MM.1S (cell line): ENCODE data around the gene SCO1.

Experiments
- DNase-seq: peaks from one replicate; pipeline ENCODE4 v3.0.0-alpha.2; 2015
- H2AFZ ChIP-seq: fragments of 300-600 bp; sonication (generic); 2 replicates; pipeline ENCODE4 v1.6.0; 2016; ENCODE audit warnings: antibody characterized with exemption, low read length
- H3F3A ChIP-seq: fragments of 300-600 bp; sonication (generic); 2 replicates; pipeline ENCODE4 v1.6.1; 2016; ENCODE audit warnings: mild to moderate bottlenecking, antibody characterized with exemption, low read length, moderate library complexity, mixed read lengths; ENCODE audit not compliant: insufficient read depth
- H3K27ac ChIP-seq: fragments of 300-600 bp; sonication (generic); 2 replicates; pipeline ENCODE4 v1.5.1; 2016; ENCODE audit warnings: mild to moderate bottlenecking, low read length
- H3K27me3 ChIP-seq: fragments of 300-600 bp; sonication (generic); replicated peaks from 2 replicates; pipeline ENCODE4 v1.6.0; 2016; ENCODE audit warnings: low read length; ENCODE audit not compliant: insufficient read depth
- H3K36me3 ChIP-seq: fragments of 300-600 bp; sonication (generic); replicated peaks from 2 replicates; pipeline ENCODE4 v1.6.1; 2016; ENCODE audit warnings: mild to moderate bottlenecking, low read length, mixed read lengths; ENCODE audit not compliant: insufficient read depth
- H3K4me1 ChIP-seq: fragments of 300-600 bp; sonication (generic); 2 replicates; pipeline ENCODE4 v1.6.1; 2016; ENCODE audit warnings: low read length, mixed read lengths
- H3K4me2 ChIP-seq: fragments of 300-600 bp; sonication (generic); 2 replicates; pipeline ENCODE4 v1.6.0; 2016; ENCODE audit warnings: low read depth, low read length
- H3K4me3 ChIP-seq: fragments of 300-600 bp; sonication (generic); 2 replicates; pipeline ENCODE4 v1.5.1; 2016; ENCODE audit warnings: low read length, mixed read lengths
- H3K79me2 ChIP-seq: fragments of 300-600 bp; sonication (generic); 2 replicates; pipeline ENCODE4 v1.6.1; 2016; ENCODE audit warnings: mixed run types, low read length, mixed read lengths
- H3K9ac ChIP-seq: fragments of 300-600 bp; sonication (generic); 2 replicates; pipeline ENCODE4 v1.6.1; 2016; ENCODE audit warnings: low read length, mixed read lengths
- H3K9me2 ChIP-seq: fragments of 300-600 bp; sonication (generic); replicated peaks from 2 replicates; pipeline ENCODE4 v1.6.1; 2016; ENCODE audit warnings: mild to moderate bottlenecking, low read length, mixed read lengths; ENCODE audit not compliant: insufficient read depth
- H3K9me3 ChIP-seq: fragments of 300-600 bp; sonication (generic); replicated peaks from 2 replicates; pipeline ENCODE4 v1.6.1; 2016; ENCODE audit warnings: mild to moderate bottlenecking, low read length, mixed read lengths; ENCODE audit not compliant: insufficient read depth
- H4K20me1 ChIP-seq: fragments of 300-600 bp; sonication (generic); 2 replicates; pipeline ENCODE4 v1.6.1; 2016; ENCODE audit warnings: mild to moderate bottlenecking, low read length, moderate library complexity, mixed read lengths; ENCODE audit not compliant: insufficient read depth
- EZH2 ChIP-seq: fragments of 300-600 bp; sonication (generic); optimal IDR thresholded peaks from 2 replicates; pipeline ENCODE3; 2017; ENCODE audit warnings: low read depth, mild to moderate bottlenecking, antibody characterized with exemption, low read length, mixed read lengths
- EZH2phosphoT487 ChIP-seq: fragments of 300-600 bp; sonication (generic); IDR thresholded peaks from 2 replicates; pipeline ENCODE4 v1.6.1; 2018; ENCODE audit warnings: antibody characterized with exemption, low read length
- TF ChIP-seq, protein P1 (sequence below): fragments of 300-600 bp; sonication (generic); IDR thresholded peaks from 2 replicates; pipeline ENCODE4 v1.5.1; 2016; ENCODE audit warnings: antibody characterized with exemption, low read length, mixed read lengths

SCO1 gene

DNA sequence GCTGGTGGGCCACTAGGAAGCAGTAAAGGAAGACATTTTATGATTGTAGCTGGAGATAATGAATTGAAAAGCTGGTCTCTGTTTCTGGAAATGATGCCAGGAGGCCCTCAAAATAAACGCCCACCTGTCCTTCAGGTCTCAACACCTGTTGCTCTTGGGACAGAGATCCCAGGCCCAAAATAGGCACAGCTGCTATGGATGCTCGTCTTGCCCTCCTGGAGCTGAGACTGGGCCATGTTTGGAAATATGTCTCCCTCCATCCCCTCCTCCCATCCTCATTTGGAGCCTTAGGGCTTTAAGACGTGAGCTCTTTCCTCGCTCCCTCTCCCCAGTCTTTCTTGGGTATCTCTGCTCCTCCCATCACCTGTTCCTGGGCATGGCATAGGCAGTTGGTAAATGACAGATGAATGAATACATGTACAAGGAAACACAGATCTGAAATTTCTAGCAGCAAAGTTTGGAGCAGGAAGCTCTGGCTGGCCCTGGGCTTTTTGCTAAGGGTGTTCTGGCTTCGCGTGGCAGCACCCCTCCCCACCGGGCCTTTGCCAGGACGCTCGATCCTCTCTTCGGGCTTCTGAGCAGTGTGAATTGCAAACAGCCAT is 73.5 kb downstream of the SCO1 start:
- no peak overlapping the region for H3K9ac ChIP-seq
- H3K79me2 ChIP-seq: no peaks in the 10 kb centered on the region
- H3K4me1 ChIP-seq: no peaks in the 10 kb centered on the region
- DNase-seq: no peak
- no peaks in the 10 kb centered on the region; the same call in 1 of the 2 replicates for H3K27me3 ChIP-seq
- no peaks in the 10 kb centered on the region for H3K9me2 ChIP-seq
- no peak overlapping the region for H2AFZ ChIP-seq
- no peak overlapping the region for H3K4me2 ChIP-seq
- no peak overlapping the region for H3K27ac ChIP-seq
- no peak overlapping the region for H3K4me3 ChIP-seq
- no peaks in the 10 kb centered on the region for H4K20me1 ChIP-seq
- no peaks in the 10 kb centered on the region for H3F3A ChIP-seq
- TF ChIP-seq, protein P1, sequence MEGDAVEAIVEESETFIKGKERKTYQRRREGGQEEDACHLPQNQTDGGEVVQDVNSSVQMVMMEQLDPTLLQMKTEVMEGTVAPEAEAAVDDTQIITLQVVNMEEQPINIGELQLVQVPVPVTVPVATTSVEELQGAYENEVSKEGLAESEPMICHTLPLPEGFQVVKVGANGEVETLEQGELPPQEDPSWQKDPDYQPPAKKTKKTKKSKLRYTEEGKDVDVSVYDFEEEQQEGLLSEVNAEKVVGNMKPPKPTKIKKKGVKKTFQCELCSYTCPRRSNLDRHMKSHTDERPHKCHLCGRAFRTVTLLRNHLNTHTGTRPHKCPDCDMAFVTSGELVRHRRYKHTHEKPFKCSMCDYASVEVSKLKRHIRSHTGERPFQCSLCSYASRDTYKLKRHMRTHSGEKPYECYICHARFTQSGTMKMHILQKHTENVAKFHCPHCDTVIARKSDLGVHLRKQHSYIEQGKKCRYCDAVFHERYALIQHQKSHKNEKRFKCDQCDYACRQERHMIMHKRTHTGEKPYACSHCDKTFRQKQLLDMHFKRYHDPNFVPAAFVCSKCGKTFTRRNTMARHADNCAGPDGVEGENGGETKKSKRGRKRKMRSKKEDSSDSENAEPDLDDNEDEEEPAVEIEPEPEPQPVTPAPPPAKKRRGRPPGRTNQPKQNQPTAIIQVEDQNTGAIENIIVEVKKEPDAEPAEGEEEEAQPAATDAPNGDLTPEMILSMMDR: no peak
- TF ChIP-seq EZH2phosphoT487 (no peak), EZH2 (no peak)
- no peaks in the 10 kb centered on the region for H3K36me3 ChIP-seq
- H3K9me3 ChIP-seq: no peaks in the 10 kb centered on the region

DNA sequence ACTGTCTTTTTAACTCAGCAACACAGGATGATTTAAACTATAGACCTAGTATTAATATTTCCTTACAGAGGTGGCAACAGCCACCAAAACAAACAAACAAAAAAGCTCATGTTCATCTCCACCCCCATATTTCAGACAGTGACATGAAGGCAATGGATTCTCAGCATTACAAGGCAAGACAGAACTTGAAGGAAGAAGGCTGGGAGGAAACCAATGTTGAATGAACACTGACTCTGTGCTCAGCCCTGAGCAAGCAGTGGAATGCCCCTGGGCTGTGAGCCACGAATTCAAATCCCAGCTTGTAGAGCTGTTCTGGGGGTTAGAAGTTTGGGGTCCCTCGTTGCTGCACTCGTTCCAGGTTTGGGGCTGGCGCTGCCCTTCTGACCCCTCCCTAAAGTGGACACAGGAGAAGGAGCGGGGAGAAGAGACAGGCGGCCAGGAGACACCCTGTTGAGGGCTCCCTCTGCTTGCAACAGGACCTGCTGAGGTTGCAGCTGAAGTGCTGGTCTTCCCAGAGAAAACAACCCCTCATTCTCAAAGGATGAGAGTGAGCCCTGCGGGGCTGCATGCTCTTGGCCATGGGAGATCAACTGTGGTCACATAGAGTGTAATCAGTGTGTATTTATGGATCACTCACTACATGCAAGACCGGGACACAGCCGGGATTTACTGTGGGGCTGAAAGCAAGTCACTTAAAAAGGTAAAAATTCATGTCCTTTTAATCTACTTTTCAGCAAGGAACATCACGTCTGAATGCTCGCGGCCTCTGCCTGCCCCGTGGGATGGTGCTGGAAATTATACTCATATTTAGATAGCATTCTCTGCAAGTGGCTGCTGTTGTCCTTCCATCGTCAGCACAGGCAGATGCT is 74.5 kb downstream of the SCO1 start:
- Histone ChIP-seq H3K9ac (no peak overlapping the region), H2AFZ (no peak overlapping the region), H3K36me3 (no peaks in the 10 kb centered on the region), H3K27me3 (no peaks in the 10 kb centered on the region; the same call in 1 of the 2 replicates), H3K79me2 (no peaks in the 10 kb centered on the region), H3K4me1 (no peaks in the 10 kb centered on the region), H3K27ac (no peak overlapping the region), H3K4me2 (no peak overlapping the region), H3F3A (no peaks in the 10 kb centered on the region), H3K4me3 (no peak overlapping the region), H3K9me3 (no peaks in the 10 kb centered on the region), H4K20me1 (no peaks in the 10 kb centered on the region), H3K9me2 (no peaks in the 10 kb centered on the region)
- DNase-seq: no peak
- TF ChIP-seq EZH2: no peak
